HG03565 (cell line): ENCODE data around the gene LCN2.

Experiments
- ATAC-seq: cut with Tn5 transposase; IDR thresholded peaks from one replicate; pipeline ENCODE4 v1.9.1; 2021; ENCODE audit warnings: mild to moderate bottlenecking, moderate library complexity; ENCODE audit not compliant: unreplicated experiment

The LCN2 gene

GRCh38 chr9:128114326-128115186 is 34.7 kb upstream of the LCN2 start:
- no peak for ATAC-seq

GRCh38 chr9:128115187-128116103 is 33.8 kb upstream of the LCN2 start:
- no peak for ATAC-seq

- ATAC-seq: no peak
Observed at GRCh38 chr9:128116104-128117083, 32.9 kb upstream of the LCN2 start.

GRCh38 chr9:128117613-128118471 is 31.4 kb upstream of the LCN2 start:
- ATAC-seq: no peak

GRCh38 chr9:128118472-128118857 is 30.8 kb upstream of the LCN2 start:
- no peak for ATAC-seq

GRCh38 chr9:128118971-128119665 is 30.1 kb upstream of the LCN2 start:
- no peak for ATAC-seq

GRCh38 chr9:128120061-128120740 is 29.1 kb upstream of the LCN2 start:
- no peak for ATAC-seq

GRCh38 chr9:128120741-128121465 is 28.4 kb upstream of the LCN2 start:
- ATAC-seq: no peak

GRCh38 chr9:128121466-128121810 is 27.8 kb upstream of the LCN2 start:
- ATAC-seq: no peak

- no peak for ATAC-seq
Observed at GRCh38 chr9:128121924-128122808, 27.1 kb upstream of the LCN2 start.

- ATAC-seq: no peak
Observed at GRCh38 chr9:128122809-128123175, 26.5 kb upstream of the LCN2 start.

- no peak for ATAC-seq
Observed at GRCh38 chr9:128123451-128124080, 25.7 kb upstream of the LCN2 start.

GRCh38 chr9:128124451-128124850 is 24.8 kb upstream of the LCN2 start:
- no peak for ATAC-seq

GRCh38 chr9:128124873-128125579 is 24.2 kb upstream of the LCN2 start:
- no peak for ATAC-seq

GRCh38 chr9:128125580-128126354 is 23.5 kb upstream of the LCN2 start:
- no peak for ATAC-seq
